ENCODE results near the gene LENEP.

GRCh38 chr1:154962795-154963330 is 30.5 kb upstream of the LENEP start:
- TF ChIP-seq, protein P1, sequence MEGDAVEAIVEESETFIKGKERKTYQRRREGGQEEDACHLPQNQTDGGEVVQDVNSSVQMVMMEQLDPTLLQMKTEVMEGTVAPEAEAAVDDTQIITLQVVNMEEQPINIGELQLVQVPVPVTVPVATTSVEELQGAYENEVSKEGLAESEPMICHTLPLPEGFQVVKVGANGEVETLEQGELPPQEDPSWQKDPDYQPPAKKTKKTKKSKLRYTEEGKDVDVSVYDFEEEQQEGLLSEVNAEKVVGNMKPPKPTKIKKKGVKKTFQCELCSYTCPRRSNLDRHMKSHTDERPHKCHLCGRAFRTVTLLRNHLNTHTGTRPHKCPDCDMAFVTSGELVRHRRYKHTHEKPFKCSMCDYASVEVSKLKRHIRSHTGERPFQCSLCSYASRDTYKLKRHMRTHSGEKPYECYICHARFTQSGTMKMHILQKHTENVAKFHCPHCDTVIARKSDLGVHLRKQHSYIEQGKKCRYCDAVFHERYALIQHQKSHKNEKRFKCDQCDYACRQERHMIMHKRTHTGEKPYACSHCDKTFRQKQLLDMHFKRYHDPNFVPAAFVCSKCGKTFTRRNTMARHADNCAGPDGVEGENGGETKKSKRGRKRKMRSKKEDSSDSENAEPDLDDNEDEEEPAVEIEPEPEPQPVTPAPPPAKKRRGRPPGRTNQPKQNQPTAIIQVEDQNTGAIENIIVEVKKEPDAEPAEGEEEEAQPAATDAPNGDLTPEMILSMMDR (IDR thresholded peaks at IDR 0.05) = no peak
- no peak for TF ChIP-seq POLR2A (IDR thresholded peaks at IDR 0.05)
